Stimulated activated CD8-positive, alpha-beta memory T cell treated with anti-CD3 and anti-CD28 coated beads, Interleukin-15, amount 100 ng/mL, for 4 hours (primary cell): ENCODE measurements around the gene STAB2.

ENCODE experiments used
- DNase-seq, 2 donors: peaks; one replicate each; pipeline ENCODE4 v3.0.0-alpha.2; 2020; ENCODE audit warnings: low read depth in 2 of 2

The STAB2 gene

DNA sequence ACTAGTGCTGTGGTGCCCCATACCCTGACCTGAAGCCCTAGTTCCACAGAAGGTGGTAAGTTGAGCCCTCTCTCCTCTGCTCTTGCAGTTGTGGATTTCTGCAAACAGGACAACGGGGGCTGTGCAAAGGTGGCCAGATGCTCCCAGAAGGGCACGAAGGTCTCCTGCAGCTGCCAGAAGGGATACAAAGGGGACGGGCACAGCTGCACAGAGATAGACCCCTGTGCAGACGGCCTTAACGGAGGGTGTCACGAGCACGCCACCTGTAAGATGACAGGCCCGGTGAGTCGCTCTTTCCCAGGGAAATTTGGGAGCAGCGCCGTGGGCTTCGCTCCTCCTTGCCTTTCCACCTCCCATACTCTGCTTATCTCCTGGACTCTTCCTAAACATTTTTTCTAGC, 161.8 kb downstream of the STAB2 start:
- DNase-seq = no peak

DNA sequence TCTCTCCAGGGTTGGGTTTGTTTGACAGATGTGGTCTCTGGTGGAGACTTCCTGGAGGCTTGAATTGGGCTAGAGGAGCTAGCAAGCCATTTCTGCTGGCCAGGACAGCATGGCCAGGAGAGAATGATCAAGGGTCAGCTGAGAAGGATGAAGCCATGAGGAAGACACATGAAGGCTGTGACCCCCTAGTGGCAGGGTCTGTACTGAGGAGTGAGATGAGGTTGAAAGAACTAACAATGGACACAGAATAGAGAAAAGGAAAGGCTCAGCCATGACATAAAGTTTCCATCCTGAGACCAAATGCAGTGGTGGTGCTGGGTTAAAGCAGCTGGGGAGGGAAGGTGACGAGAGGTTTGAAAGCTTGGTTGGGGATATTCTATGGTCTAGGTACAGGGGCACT, 164.1 kb downstream of the STAB2 start:
- DNase-seq = no peak

DNA sequence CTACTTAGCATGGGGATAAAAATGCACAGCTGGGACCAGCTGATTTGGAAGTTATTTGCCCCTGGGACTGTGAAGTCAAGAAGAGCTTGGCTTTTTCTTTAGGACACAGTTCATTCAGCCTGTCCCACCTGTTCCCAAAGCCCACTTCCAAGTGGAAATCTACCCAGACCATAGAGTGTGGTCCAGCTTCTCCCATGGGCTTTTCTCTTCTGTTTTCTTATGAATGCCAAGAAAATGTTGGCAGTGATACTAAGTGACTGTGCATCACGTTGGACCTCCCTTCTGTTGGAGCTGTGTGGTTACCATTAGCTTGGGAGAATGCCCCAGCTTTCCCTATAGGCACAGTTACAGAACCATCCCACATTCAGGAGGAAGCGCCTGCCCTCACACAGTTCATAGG, 164.5 kb downstream of the STAB2 start:
- DNase-seq = no peak

DNA sequence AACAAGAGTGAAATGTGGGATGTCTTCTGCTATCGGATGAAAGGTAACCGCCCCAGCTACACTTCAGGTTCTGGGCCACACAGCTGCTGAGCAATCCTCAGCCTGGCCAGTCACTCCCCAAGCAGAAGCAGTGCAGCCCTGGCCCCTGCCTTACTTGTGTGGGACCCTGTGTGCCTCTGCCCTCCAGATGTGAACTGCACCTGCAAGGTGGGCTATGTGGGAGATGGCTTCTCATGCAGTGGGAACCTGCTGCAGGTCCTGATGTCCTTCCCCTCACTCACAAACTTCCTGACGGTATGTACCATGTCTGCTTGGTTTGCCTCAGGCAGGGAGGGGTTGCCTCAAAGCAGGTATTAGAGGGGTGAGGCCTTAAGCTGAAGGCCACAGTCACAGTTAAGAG, 168.4 kb downstream of the STAB2 start:
- no peak for DNase-seq

DNA sequence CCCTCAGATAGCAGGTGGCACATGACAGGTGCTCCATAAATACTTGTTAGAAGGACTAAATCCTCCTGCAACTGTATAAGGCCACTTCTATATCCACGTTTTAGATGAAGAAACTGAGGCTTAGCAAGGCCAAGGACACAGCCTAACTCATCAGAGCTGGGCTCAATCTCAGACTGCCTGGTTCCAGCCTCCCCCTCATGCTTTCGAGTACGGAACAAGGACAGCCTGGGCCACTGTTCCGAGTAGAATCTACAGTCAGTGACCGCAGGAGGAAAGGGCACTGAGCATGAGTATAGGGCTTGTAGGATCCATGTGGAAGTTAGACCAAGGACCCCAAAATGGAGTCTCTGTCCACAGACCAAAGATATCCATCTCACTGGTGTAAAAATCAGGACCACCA, 169.4 kb downstream of the STAB2 start:
- no peak for DNase-seq

DNA sequence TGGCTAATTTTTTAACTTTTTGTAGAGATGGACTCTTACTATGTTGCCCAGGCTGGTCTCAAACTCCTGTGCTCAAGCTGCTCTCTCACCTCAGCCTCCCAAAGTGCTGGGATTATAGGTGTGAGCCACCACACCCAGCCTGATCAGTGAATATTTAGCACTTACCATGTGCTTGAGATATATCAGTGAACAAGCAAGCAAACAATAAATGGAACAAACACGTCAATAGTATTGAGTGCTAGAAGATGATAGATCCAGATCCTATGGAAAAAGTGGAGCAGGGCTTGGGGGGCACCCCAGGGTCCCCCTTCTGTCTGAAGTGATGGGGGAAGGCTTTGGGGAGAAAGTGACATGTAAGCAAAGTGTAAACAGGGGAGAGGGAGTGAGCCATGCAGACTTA, 170.2 kb downstream of the STAB2 start:
- DNase-seq = no peak

DNA sequence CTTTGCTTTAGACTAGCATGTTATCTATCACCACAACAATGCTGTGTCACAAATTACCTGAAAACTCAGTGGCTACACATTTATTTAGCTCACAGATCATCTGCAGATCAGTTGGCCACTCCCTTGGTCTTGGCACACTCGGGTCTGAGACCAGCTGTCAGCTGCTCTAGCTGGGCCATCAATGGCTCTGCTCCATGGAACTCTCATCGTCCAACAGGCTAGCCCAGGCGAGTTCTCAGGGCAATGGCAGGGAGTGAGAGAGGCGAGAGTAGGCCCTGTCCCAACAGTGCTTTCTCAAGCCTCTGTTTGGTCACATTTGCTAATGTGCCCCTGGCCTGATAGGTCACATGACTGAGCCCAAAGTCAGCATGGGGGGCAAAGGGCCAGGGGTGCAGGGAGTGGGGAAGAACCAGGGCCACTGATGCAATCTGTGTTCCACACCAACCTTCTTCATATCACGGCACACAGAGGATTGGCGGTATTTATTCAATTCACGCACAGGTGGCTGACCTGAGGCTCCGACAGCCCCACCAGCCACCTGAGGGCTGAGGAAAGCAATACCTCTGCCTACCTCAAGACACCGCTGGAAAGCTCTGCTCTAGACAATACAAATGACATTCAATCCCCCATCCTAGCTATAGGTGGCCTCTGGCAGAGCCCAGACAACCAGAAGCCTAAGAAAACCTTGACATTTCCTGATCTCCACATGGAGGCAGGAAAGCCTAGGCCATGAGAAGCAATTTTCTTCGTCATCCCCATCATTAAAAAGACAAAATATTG, 171.4 kb downstream of the STAB2 start:
- no peak for DNase-seq

DNA sequence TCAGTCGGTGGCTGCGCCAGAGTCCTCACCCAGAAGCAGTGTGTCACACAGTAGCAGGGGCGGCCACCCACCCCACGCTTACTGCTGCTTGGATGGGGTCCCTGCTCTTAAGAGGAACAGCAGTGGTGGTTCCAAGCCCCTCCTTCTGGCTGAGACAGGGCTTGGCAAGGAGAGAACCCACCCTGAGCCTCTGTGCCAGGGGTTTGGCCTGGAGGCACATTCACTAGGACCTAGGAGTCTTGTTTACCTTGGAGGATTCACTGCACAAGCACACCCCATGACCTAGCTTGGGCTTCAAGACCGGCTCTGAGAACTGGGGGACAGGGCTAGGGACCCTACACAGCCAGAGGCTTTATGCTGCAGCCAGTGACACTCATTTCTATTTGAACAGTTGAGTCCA, 175.4 kb downstream of the STAB2 start:
- DNase-seq = no peak

DNA sequence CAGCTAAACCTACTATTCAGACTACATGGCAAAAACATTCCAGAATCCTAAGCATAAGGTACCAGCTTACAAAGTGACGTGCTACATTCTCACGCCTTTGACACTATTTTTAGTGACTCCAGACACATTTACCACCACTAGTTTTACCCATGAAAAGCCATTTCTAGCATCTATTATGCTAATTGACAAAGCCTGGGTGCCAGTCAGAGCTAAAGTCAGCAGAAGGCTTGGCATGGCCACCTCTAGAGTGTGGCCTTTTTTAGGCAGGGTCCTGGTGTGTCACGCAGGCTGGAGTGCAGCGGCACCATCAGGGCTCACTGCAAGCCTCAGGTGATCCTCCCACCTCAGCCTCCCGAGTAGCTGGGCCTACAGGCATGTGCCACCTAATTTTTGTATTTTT, 178.2 kb downstream of the STAB2 start:
- no peak for DNase-seq

DNA sequence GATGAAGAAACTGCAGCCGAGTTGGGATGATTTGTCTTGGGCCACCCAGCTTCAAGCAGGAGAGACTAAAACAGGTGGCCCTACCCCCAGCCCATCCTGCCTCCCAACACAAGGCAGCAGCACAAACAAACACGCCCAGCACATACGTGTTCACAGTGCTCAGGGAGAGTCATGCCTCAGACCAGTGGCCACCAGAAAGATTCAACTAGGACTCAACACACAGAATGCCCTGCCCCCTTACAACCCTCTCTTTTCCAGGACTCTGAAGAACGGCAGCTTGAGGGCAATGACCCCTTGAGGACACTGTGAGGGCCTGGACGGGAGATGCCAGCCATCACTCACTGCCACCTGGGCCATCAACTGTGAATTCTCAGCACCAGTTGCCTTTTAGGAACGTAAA, 179.0 kb downstream of the STAB2 start:
- no peak for DNase-seq

DNA sequence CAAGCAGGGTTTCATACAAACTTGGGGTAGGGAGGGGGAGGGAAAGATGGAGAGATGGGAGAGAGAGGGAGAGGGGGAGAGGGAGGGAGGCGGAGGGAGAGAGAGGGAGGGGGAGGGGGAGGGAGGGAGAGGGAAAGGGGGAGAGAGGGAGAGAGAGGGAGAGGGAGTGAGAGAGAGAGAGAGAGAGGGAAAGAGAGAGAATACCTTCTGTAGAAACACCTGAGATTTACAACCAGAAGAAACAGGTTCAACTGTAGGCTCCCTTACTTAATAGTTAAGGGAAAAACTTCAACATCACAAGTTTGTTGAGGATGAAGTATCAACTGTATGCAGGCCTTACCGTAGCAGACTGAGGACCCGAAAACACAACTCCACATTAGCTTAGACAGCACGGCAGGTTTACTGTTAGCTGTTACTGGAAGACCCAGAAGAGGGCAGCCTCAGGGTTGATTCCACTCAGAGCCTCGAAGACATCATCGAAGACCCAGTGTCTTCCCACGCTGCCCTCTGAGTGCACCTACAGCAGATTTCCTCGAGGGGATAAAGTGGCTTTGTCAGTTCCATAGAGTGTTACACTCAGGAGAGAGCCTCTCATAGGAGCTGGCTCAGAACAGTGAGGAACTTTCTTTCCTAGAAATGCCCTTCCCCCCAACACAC, 181.5 kb downstream of the STAB2 start:
- DNase-seq = no peak

DNA sequence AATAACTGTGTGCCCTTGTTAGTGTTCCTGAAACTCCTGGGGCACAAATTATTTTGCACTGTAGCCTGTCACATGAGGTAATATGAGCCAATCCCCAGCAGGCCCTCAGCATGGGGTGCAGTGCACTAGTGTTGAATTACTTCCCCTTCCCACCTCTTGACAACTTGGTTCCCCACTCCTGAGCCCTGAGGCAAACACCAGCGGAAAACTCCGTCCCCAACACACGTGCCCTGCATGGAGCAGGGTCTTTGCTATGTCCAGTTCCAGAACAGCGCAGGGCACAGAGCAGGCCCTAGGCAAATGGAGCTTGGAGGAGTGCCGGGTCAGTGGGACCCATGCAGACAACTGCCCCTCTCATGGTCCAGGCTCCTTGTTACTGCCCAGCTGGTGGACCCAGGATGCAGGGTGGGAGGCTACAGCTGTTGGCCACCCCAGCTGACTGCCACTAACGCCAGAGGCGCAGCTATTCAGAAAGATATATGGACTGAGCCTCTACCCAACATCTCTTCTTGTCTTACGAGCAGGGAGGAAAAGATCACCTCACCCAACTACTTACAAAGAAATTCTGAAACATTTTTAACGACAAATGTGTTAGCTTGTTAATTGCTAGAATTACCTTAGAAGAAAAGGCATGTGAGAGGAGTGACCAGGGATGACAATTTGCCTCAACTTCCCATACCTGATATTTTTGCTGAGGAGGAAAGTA, 182.3 kb downstream of the STAB2 start:
- no peak for DNase-seq

DNA sequence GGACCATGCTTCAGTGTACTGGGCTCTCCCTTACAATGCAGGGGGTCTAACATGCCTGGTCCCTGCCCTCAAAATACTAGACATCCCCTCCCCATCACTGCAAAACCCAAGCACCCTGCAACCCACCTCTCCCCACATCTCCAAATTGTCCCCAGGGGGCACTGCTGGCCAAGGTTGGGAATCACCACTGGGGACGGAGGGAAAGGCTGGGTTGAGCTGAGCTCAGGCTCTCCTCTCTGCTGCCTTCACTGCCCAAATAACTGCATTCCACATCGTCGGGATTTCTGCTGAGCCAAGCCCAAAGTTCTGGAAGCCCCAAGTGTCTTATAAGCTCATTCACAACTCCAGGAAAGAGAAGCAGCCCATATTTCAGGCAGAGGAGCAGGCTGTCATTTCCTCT, 184.4 kb downstream of the STAB2 start:
- no peak for DNase-seq

DNA sequence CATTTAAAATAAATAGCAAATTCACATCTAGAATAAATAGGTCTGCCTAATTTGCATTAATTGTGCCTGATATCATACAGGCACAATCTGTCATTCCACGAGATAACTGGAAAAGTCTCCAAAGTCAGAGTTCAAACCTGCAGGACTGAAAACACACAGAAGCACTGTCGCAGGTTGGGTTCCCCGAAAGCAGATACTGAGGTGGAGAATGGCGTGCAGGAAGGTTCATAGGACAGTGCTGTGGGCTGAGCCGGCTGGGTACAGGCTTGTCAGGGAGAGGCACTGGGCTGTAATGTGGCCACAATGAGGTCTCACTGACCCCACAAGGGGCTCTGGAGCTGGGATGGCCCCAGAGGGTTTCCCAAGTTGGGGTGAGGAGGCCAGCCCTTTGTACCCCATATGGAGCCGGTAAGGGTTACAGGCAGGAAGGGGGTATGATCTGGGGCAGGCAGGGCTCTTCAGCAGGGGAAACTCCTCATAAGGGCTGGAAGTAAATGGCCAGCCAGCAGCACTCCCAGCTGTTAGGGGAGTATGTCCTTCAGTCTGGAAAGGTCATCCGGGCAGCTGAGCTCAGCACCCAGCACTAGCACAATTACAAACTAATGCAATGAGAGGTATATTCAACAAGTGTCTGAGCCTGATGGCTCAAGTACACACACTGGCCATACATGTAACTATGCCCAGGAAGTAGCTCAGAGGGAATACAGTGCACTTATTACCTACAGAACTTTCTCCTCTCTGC, 185.5 kb downstream of the STAB2 start:
- no peak for DNase-seq

DNA sequence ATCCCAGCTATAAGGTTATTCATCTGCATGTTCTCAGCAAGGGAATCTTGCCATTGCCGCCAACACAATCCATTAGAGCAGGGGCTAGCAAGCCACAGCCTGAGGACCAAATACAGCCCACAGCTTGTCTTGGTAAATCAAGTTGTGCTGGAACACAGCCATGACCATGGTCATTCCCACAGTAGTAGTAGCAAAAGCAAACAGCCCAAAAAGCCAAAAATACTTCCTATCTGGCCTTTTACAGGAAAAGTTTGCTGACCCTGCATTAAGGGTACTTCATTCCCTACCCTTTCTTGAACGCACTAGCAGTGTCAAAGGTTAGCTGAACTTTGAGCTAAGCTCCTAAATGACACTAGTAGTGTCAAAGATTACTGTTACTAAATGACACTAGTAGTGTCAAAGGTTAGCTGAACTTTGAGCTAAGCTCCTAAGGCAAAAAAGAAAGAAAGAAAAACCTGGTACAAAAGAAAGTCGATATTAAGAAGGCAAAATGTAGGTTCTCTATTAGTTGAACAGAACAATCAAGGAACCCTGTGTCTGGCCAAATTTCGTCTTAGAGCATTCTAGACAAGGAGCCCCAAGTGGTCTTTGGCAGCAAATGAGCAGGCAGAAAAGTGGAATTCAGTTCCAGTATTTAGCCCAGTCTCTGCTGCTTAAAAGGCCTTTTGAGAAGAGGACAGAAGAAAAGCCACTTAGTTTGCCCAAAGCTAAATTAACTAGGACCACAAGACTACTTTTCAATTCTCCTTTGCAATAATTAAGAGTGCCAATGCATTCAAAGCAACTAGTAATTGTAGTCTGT, 186.2 kb downstream of the STAB2 start:
- DNase-seq = no peak

DNA sequence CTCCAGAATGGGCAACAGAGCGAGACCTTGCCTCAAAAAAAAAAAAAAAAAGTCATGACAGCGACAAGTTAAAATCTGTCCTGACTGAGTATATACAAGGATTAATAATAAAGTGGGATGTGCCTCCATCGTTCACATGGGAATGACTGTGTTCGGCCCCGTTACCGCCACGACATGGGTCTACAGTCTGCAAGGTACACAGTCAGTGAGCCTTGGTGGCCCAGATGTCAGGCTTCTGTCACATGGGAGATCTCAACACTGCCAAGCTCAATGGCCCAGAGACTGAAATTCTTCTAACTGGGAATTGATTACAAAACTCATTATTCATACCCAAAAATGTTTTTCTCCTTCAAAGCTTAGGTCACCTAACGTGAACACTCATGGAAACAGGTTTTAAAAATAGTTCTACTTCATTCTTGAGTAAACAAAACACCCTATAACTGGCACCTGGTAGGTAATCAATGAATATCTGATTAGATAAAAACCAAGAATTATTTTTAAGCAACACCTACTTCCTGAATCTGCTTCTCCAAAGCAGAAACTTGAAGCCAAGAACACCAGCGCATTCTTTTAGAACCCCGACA, 188.0 kb downstream of the STAB2 start:
- no peak for DNase-seq

DNA sequence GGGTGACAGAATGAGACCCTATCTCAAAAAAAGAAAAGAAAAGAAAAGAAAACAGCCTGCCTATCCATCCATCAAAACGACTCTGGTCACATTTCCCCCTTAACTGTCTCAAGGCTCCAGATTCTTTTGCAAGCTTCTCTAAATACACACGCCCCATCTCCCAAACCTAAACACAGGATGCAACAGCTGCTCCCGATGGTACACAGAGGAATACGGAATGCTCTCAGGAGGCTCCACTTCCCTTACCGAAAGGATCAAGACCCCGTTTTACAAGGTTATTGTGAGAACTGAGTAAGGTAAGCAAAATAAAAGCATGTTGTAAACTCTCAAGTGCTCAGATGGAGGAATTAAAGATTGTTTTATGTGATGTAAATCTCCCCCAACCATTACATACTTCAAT, 191.7 kb downstream of the STAB2 start:
- DNase-seq = no peak

DNA sequence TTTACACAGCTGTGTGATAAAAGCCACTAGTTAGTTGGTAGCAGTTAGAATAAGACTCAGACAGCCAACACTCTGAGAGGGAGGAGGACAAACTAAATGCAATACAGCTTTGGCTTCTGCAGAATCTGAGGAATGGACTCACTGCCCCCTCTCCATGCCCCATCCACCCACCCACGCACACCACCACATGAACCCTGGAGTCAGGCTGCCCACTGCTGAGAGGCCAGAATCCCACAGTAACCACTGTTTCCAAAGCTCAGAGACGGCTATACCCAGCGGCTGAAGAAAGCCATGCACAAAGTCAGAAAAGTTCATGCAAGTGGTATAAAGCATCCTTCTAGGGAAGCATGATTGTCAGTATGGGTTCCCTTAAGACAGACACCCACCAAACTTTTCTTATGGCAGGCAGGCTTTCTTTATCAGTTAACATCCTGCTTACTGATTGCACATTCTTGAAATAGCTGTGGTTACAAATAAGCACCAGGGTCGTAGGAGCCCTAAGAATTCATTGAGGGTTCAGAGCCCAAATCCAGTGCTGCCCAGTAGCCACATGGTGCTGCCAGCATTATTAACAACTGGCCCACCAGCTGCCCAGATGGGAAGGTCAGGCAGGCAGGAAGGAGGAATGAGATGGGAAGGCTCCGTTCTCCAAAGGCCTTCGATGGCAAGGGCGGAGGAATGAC, 192.5 kb downstream of the STAB2 start:
- no peak for DNase-seq

DNA sequence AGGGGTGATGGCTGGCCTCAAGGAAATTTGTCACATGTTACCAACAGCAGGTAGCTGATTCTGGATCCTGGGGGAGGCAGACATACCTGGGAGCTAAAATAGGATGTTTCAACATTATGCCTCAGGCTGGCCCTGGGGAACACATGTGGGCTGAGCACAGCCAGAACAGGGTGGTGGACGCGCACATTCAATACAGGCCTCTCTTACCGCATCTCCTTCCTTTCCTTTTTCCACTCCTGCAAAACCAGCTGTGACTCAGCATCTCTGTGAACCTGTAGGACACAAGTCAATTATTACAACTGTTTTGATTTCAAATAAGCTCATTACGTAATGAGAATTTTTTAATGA, 193.0 kb downstream of the STAB2 start:
- no peak for DNase-seq

DNA sequence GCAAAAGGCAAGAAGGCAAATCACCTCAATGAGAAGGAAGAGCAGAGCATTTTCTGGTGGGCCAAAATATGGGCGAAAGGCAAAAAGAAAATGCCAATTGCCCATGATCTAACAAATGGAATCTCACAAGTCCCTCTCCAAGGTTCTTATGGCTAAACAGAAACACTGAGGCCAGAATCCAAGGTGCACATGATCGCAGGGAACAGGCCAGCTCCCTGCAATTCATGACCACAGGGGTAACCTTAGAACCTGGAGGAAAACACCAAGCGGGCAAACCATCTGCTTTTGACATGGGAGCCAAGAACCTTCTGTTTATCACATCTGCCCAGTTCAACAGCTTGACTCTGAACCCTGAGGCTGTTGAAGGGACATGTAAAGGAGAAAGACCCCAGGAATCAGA, 193.9 kb downstream of the STAB2 start:
- no peak for DNase-seq

DNA sequence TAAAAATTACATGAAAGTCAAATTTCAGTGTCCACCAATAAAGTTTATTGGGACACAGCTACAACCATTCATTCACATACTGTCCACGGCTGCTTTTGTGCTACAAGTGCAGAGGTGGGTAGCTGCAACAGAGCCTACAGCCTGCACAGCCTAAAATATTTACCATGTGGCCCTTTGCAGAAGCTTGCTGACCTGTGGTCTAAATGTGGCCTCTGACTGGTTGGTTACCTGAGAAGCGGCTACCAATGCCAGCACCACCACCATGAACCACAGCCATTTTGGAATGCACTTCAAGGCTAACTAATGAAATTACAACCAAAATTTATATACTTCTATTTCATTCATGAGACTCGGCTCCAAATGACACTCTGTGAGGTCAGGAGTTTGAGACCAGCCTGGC, 195.3 kb downstream of the STAB2 start:
- no peak for DNase-seq
